Parathyroid adenoma (tissue), 2 donors: ENCODE measurements around the gene IP6K1.

Experiments
- H2AFZ ChIP-seq: fragments of 300-600 bp; sonication (generic); one replicate; pipeline ENCODE4 v1.7.0; 2017; ENCODE audit warnings: antibody characterized with exemption, mild to moderate bottlenecking
- H3K27ac ChIP-seq: fragments of 300-600 bp; sonication (generic); one replicate; pipeline ENCODE4 v1.7.0; 2017
- H3K27me3 ChIP-seq: fragments of 300-600 bp; sonication (generic); one replicate; pipeline ENCODE4 v1.7.0; 2017; ENCODE audit warnings: low read length; ENCODE audit not compliant: control insufficient read depth, insufficient read depth
- H3K36me3 ChIP-seq: fragments of 300-600 bp; sonication (generic); one replicate; pipeline ENCODE4 v1.7.0; 2017; ENCODE audit warnings: low read length; ENCODE audit not compliant: control insufficient read depth, insufficient read depth
- H3K4me1 ChIP-seq: fragments of 300-600 bp; sonication (generic); one replicate; pipeline ENCODE4 v1.7.0; 2017; ENCODE audit warnings: control low read depth
- H3K4me2 ChIP-seq: fragments of 300-600 bp; sonication (generic); one replicate; pipeline ENCODE4 v1.7.0; 2017; ENCODE audit warnings: low read length
- H3K4me3 ChIP-seq: fragments of 300-600 bp; sonication (generic); one replicate; pipeline ENCODE4 v1.7.0; 2017; ENCODE audit warnings: low read depth, low read length
- H3K79me2 ChIP-seq: fragments of 300-600 bp; sonication (generic); one replicate; pipeline ENCODE4 v1.7.0; 2017; ENCODE audit warnings: control low read depth
- H3K9ac ChIP-seq: fragments of 300-600 bp; sonication (generic); one replicate; pipeline ENCODE4 v1.7.0; 2017; ENCODE audit warnings: mild to moderate bottlenecking
- H3K9me3 ChIP-seq: fragments of 300-600 bp; sonication (generic); one replicate; pipeline ENCODE4 v1.7.0; 2017; ENCODE audit warnings: low read length; ENCODE audit not compliant: control insufficient read depth
- TF ChIP-seq, protein P1 (sequence below): fragments of 300-600 bp; sonication (generic); IDR thresholded peaks from one replicate; pipeline ENCODE4 v1.7.0; 2017; ENCODE audit warnings: antibody characterized with exemption, mild to moderate bottlenecking
- donor health status: primary hyperparathyroidism.

Gene IP6K1

DNA sequence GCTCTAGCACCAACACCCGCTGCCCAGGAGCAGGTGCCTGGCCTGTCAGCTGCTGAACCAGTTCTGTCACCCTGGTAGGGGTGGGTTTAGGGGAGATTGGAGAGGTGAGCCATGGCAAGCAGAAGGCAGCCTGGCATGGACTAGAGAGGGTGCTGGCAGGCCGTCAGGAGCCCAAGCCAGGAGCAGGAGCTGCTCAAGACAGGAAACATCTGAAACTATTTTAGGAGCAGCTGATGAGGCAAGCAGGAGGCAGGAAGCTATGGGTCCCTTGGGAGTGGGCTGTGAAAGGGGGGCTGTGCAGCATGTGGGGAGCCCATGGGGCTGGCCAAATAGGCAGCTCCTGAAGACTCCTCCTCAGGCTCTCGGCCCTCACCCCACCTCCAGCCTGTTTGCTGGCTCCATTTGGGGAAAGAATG lies 19.0 kb upstream of the IP6K1 start:
- peak overlapping the region; percentile 10 for H3K4me2 ChIP-seq
- no peak overlapping the region for H2AFZ ChIP-seq
- H3K79me2 ChIP-seq = no peaks in the 10 kb centered on the region
- no peaks in the 10 kb centered on the region for H3K9me3 ChIP-seq
- no peak overlapping the region for H3K4me3 ChIP-seq
- TF ChIP-seq, protein P1, sequence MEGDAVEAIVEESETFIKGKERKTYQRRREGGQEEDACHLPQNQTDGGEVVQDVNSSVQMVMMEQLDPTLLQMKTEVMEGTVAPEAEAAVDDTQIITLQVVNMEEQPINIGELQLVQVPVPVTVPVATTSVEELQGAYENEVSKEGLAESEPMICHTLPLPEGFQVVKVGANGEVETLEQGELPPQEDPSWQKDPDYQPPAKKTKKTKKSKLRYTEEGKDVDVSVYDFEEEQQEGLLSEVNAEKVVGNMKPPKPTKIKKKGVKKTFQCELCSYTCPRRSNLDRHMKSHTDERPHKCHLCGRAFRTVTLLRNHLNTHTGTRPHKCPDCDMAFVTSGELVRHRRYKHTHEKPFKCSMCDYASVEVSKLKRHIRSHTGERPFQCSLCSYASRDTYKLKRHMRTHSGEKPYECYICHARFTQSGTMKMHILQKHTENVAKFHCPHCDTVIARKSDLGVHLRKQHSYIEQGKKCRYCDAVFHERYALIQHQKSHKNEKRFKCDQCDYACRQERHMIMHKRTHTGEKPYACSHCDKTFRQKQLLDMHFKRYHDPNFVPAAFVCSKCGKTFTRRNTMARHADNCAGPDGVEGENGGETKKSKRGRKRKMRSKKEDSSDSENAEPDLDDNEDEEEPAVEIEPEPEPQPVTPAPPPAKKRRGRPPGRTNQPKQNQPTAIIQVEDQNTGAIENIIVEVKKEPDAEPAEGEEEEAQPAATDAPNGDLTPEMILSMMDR = no peak
- H3K36me3 ChIP-seq = no peaks in the 10 kb centered on the region
- no peaks in the 10 kb centered on the region for H3K27me3 ChIP-seq
- peaks cover 2% of the 10 kb centered on the region for H3K4me1 ChIP-seq
- H3K9ac ChIP-seq = no peak overlapping the region
- peak overlapping the region; percentile 56 for H3K27ac ChIP-seq

DNA sequence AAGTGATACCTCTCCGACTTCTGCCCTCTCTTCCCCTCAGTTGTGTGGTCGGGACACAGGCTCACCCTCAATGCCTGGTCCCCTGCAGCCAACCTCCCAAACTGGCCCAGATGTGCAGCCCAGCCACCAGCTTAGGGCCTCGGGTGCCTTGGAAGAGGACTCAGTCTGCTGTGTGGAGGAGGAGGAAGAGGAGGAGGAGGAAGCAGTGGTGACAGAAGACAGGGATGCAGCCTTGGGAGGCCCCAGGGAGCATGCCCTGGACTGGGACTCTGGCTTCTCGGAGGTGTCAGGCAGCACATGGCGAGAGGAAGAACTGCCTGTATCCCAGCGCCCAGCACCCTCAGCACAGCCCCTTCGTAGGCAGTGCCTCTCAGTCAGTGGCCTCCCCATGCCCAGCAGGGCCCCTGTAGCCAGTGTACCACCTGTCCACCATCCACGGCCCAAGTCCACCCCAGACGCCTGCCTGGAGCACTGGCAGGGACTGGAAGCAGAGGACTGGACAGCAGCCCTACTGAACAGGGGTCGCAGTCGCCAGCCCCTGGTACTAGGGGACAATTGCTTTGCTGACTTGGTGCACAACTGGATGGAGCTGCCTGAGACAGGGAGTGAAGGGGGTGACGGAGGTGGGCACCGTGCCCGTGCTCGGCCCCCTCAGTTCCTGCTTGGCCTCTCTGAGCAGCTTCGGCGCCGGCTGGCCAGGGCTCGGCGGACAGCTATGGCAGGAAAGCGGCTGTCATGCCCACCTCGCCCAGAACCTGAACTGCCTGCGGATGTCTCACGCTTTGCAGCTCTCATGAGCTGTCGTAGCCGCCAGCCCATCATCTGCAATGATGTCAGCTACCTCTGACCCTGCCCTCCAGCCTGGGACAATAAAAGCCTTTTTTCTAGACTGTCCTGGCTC lies 18.0 kb upstream of the IP6K1 start:
- peaks cover 2% of the 10 kb centered on the region for H3K4me1 ChIP-seq
- H3K4me2 ChIP-seq = peak overlapping the region; percentile 100
- no peaks in the 10 kb centered on the region for H3K36me3 ChIP-seq
- H3K79me2 ChIP-seq = no peaks in the 10 kb centered on the region
- no peaks in the 10 kb centered on the region for H3K9me3 ChIP-seq
- H2AFZ ChIP-seq = peak overlapping the region; percentile 99
- no peak overlapping the region for H3K9ac ChIP-seq
- TF ChIP-seq, protein P1 = no peak
- peak overlapping the region; percentile 77 for H3K4me3 ChIP-seq
- H3K27me3 ChIP-seq = no peaks in the 10 kb centered on the region
- peak overlapping the region; percentile 78 for H3K27ac ChIP-seq

DNA sequence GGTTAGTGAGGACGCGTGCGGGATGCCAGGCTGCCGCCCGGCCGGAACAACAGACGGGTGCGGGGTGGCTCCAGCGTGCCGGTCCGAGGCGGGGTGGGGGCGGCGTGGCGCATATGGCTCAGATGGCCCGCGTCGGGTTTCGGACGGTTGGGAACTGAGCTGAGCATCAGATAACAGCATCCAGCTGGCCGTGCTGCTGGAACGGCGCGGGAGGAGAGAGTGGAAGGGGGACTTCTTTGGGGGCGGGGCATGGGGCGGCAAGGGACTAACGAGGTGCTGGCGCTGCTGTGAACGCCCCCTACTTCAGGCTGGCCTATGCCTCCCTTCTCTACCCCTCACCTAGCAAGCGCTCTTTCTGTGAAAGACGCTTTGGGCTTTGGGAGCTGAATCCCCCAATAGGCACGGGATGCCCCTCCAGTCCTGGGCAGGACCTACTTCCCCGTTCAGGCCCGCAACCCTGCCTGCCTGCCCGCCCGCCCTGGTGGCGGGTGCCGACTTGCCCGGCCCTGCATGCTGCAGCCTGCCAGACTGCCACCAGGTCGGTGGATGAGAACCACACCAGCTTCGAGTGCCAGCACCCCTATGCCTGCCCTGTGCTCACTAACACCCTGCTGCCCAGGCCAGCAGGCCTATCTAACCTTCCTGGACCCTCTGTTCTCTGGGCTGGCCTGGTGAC lies 17.3 kb upstream of the IP6K1 start:
- TF ChIP-seq, protein P1 = no peak
- Histone ChIP-seq H3K9me3 (no peaks in the 10 kb centered on the region), H3K36me3 (no peaks in the 10 kb centered on the region), H3K27me3 (no peaks in the 10 kb centered on the region), H3K4me3 (peak overlapping the region; percentile 77), H3K4me2 (peak overlapping the region; percentile 100), H3K4me1 (peaks cover 2% of the 10 kb centered on the region), H2AFZ (peak overlapping the region; percentile 99), H3K27ac (peak overlapping the region; percentile 78), H3K9ac (no peak overlapping the region), H3K79me2 (no peaks in the 10 kb centered on the region)

DNA sequence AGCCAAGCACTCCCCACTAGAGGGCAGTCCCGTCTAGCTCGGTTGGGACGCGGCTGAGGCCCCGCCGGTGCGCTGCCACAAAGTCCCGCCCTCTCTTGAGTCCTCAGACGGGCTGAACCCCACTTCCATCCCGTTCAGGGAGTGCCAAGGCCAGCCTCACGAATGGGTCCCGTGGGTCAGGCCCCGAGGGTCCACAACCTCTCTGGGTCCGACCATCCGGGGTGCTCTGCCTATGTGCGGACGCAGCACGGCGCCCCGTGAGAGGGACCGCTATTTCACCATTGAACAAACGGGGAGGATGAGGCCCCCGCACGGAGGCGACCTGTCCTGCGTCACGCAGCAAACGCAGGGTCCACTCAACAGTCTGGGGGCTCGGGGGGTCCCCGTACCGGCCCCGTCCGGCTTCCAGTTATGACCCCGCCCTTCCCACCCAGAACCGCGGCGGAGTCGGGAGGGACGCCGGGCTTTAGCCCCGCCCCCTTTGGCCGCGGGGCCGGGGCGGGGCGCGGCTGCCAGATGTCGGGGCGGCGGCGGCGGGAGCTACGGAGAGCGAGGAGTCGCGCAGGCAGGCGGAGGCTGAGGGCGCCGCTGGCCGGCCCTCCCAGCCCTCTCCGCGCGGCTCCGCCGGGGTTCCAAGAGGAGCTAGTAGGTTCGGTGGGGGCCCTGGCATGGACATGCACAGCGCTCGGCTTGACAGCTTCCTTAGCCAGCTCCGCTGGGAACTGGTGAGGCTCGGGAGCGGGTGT lies 16.6 kb upstream of the IP6K1 start, which contains the start of gene INKA1:
TSS of gene INKA1 (plus strand) at position 543 of the 746 bp plus-strand sequence. CDS start at position 675, 132 bp downstream.
- H3K36me3 ChIP-seq = no peaks in the 10 kb centered on the region
- H3K4me1 ChIP-seq = peaks cover 2% of the 10 kb centered on the region
- TF ChIP-seq, protein P1 = peak; percentile 90
- H3K4me3 ChIP-seq = peak within 1 kb of the TSS; percentile 77
- peak within 1 kb of the TSS; percentile 100 for H3K4me2 ChIP-seq
- peak within 1 kb of the TSS; percentile 78 for H3K27ac ChIP-seq
- no peak within 1 kb of the TSS for H3K9ac ChIP-seq
- H3K27me3 ChIP-seq = no peaks in the 10 kb centered on the region
- peak within 1 kb of the TSS; percentile 99 for H2AFZ ChIP-seq
- H3K9me3 ChIP-seq = no peaks in the 10 kb centered on the region
- H3K79me2 ChIP-seq = no peaks in the 10 kb centered on the region
